ENCODE data around the gene SEMA6B. TPM values are rescaled to one million over a fixed set of nuclear protein-coding genes. Genes with fewer than 3 reads are reported as not detected.
"Not testable (repeated sequence)": the region's sequence is repeated elsewhere in the genome, so short reads cannot be mapped to it uniquely, and the experiment has no call there.

Gene SEMA6B
- total and polyA plus RNA-seq, 2 experiments from 2014 or later: 10.5 to 130 TPM

- no peak for TF ChIP-seq CTCF (IDR thresholded peaks at IDR 0.05; ENCODE audit: low read depth, low read length)
- Histone ChIP-seq H3K4me3 (no peak overlapping the region), H3K9me3 (ENCODE audit: low read depth) (no peaks in the 10 kb centered on the region), H3K4me1 (ENCODE audit: low read depth) (no peaks in the 10 kb centered on the region), H3K27me3 (no peaks in the 10 kb centered on the region), H3K36me3 (no peaks in the 10 kb centered on the region), H3K27ac (no peak overlapping the region)
- DNase-seq (ENCODE audit: low read depth in 1 of 2, low spot score in 1 of 2): no peak
These were observed 25.6 kb downstream of the SEMA6B start for GRCh38 chr19:4533835-4534424.

- TF ChIP-seq CTCF (IDR thresholded peaks at IDR 0.05; ENCODE audit: low read depth, low read length): no peak
- Histone ChIP-seq H3K4me3 (no peak overlapping the region), H3K36me3 (no peaks in the 10 kb centered on the region), H3K9me3 (ENCODE audit: low read depth) (no peaks in the 10 kb centered on the region), H3K4me1 (ENCODE audit: low read depth) (no peaks in the 10 kb centered on the region), H3K27ac (no peak overlapping the region), H3K27me3 (no peaks in the 10 kb centered on the region)
- DNase-seq (ENCODE audit: low read depth in 1 of 2, low spot score in 1 of 2): no peak
These were observed 26.1 kb downstream of the SEMA6B start for GRCh38 chr19:4533334-4533733.

- Histone ChIP-seq H3K4me3 (no peak overlapping the region), H3K27me3 (no peaks in the 10 kb centered on the region), H3K9me3 (ENCODE audit: low read depth) (no peaks in the 10 kb centered on the region), H3K36me3 (no peaks in the 10 kb centered on the region), H3K4me1 (ENCODE audit: low read depth) (no peaks in the 10 kb centered on the region), H3K27ac (no peak overlapping the region)
- no peak for DNase-seq (ENCODE audit: low read depth in 1 of 2, low spot score in 1 of 2)
- TF ChIP-seq CTCF (IDR thresholded peaks at IDR 0.05; ENCODE audit: low read depth, low read length): no peak
These were observed 27.8 kb downstream of the SEMA6B start for GRCh38 chr19:4531562-4532165.

- no peak for DNase-seq (ENCODE audit: low read depth in 1 of 2, low spot score in 1 of 2)
- no peak for TF ChIP-seq CTCF (IDR thresholded peaks at IDR 0.05; ENCODE audit: low read depth, low read length)
These were observed 29.5 kb downstream of the SEMA6B start for GRCh38 chr19:4529924-4530522.

GRCh38 chr19:4528843-4529242 is 30.6 kb downstream of the SEMA6B start:
- Histone ChIP-seq H3K4me1 (ENCODE audit: low read depth) (no peaks in the 10 kb centered on the region), H3K9me3 (ENCODE audit: low read depth) (no peaks in the 10 kb centered on the region), H3K27ac (no peak overlapping the region), H3K4me3 (no peak overlapping the region), H3K36me3 (no peaks in the 10 kb centered on the region), H3K27me3 (no peaks in the 10 kb centered on the region)
- TF ChIP-seq CTCF (IDR thresholded peaks at IDR 0.05; ENCODE audit: low read depth, low read length): no peak
- no peak for DNase-seq (ENCODE audit: low read depth in 1 of 2, low spot score in 1 of 2)

More at GRCh38 chr19:4529924-4530522, 29.5 kb downstream of the SEMA6B start:
- Histone ChIP-seq H3K9me3 (ENCODE audit: low read depth) (no peaks in the 10 kb centered on the region), H3K4me1 (ENCODE audit: low read depth) (no peaks in the 10 kb centered on the region), H3K27ac (no peak overlapping the region), H3K4me3 (no peak overlapping the region), H3K27me3 (no peaks in the 10 kb centered on the region), H3K36me3 (no peaks in the 10 kb centered on the region)

- H3K9me3 ChIP-seq (ENCODE audit: low read depth); H3K27ac ChIP-seq; H3K27me3 ChIP-seq; H3K4me1 ChIP-seq (ENCODE audit: low read depth); H3K36me3 ChIP-seq; H3K4me3 ChIP-seq; DNase-seq (ENCODE audit: low read depth in 1 of 2, low spot score in 1 of 2): not testable (repeated sequence)
These were observed 32.1 kb downstream of the SEMA6B start for GRCh38 chr19:4527377-4527776.
